HG03097 (cell line): ENCODE measurements around the gene TRIM17.
"Not testable (repeated sequence)": the region's sequence is repeated elsewhere in the genome, so short reads cannot be mapped to it uniquely, and the experiment has no call there.

Experiments
- ATAC-seq: cut with Tn5 transposase; IDR thresholded peaks from one replicate; pipeline ENCODE4 v1.9.1; 2021; ENCODE audit not compliant: unreplicated experiment, low FRiP score

TRIM17 gene

GRCh38 chr1:228452194-228453021 is 35.7 kb upstream of the TRIM17 start:
- no peak for ATAC-seq

DNA sequence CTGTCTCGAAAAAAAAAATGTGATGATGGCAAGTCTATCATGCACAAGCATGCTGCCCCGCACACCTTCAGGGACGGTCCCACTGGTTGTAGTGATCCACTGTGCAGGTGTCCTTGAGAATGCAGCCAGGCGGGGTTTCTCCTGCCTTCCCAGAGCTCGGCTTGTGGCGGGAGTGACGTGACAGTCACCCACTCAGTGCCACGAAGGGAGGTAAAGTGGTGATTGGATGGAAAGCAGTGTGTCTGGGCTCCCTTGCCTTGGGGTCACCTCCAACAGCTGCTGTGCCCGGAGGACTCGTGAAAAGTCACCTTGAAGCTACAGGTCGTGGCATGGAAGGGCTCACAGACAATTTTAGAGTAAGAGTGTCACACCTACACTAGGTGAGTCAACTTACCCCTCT is 33.5 kb upstream of the TRIM17 start:
- ATAC-seq: no peak

DNA sequence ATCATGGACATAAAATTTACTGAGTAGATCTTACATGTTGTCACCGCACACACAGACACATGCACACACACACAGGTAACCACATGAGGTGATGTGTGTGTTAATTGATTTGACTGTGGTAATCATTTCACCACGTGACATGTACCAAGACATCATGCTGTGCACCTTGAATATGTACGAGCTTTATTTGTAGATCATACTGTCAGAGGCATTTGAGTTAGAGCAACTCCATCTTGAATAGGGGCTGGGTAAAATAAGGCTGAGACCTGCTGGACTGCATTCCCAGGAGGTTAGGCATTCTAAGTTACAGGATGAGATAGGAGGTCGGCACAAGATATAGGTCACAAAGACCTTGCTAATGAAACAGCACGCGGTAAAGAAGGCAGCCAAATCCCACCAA is 31.7 kb upstream of the TRIM17 start:
- no peak for ATAC-seq

DNA sequence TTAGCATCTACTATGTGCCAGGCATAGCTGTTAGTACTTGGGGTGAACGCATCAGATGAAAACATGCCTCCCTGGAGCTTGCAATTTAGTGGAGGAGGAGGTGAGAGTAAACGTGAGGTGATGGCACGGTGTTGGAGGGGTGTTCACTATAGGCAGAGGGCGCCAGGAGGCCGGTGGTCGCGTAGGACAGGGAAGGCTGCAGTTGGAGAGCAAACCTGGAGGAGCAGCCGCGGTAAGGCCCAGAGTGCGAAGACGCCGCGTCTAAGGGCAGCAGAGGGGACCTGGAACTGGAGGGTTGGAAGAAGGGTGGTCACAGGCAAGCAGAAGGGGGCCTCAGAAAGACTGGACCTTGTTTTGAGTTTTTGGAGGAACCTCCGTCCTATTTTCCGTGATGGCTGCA is 30.2 kb upstream of the TRIM17 start:
- ATAC-seq: no peak

- no peak for ATAC-seq
Observed at GRCh38 chr1:228445843-228446650, 29.4 kb upstream of the TRIM17 start.

DNA sequence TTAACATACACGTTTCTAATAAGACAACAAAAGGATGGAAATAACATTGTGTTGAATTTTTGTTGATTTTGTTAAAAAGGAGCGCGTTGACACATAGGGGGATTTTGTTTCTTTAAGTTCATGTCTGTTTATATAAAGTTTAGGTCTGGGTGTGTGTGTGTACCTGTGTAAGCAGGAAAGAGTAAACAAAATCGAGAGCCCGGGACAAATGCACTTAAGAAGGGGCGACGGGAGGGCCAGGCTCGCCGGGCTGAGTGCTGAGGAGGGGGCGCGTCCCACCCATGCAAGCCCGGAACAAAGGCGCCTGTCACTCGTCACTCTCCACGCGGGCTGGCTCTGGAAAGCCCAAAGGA is 28.8 kb upstream of the TRIM17 start:
- no peak for ATAC-seq

DNA sequence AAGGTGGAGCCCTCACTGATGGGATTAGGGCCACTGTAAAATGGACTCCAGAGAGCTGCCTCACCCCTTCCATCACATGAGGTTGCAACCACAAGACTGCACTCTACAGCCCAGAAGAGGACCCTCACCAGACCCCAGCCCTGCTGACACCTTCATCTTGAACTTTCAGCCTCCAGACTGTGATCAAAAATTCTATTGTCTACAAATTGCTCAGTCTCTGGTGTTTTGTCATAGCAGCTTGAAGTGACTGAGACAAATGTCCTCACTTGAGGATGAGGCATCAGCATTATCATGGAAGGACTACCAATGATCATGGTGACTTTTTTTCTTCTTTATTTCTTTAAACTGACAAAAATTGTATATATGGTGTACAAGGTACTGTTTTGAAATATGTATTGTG is 26.7 kb upstream of the TRIM17 start:
- ATAC-seq: no peak

GRCh38 chr1:228440761-228441500 is 24.3 kb upstream of the TRIM17 start:
- ATAC-seq: no peak

DNA sequence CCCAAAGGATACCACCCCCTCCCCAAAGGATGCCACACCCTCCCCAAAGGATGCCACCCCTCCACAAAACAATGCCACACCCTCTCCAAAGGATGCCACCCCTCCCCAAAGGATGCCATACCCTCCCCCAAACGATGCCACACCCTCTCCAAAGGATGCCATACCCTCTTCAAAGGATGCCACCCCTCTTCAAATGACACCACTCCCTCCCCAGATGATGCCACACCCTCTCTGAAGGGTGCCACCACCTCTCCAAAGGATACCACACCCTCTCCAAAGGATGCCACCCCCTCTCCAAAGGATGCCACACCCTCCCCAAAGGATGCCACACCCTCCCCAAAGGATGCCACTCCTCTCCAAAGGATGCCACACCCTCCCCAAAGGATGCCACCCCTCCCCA is 21.6 kb upstream of the TRIM17 start:
- ATAC-seq: no peak

- ATAC-seq: no peak
Observed at GRCh38 chr1:228437424-228437962, 20.8 kb upstream of the TRIM17 start.

GRCh38 chr1:228434689-228435088 is 18.0 kb upstream of the TRIM17 start:
- ATAC-seq: no peak

DNA sequence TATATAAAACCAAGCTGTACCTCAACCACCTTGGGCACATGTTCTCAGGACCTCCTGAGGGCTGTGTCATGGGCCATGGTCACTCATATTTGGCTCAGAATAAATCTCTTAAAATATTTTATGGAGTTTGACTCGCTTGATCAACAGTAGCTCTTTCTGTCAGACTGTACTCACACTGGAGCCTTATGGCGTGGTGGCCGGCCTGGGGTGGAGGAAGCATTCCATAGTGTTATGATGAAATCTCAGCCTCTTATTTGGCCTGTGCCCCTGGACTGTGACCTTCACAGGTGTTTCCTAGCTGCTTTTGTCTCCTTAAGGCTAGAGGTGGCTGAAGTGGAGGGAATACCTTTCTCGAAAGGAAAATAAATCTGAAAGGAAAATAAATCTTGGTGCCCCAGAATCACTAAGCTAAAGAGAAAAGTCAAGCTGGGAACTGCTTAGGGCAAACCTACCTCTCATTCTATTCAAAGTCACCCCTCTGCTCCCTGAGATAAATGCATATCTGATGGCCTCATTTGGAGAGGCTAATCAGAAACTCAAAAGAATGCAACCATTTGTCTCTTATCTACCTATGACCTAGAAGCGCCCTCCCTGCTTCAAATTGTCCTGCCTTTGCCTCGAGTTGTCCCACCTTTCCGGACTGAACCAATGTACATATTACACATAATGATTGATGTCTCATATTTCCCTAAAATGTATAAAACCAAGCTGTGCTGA is 16.8 kb upstream of the TRIM17 start:
- ATAC-seq: not testable (repeated sequence)

GRCh38 chr1:228430243-228430642 is 13.6 kb upstream of the TRIM17 start:
- ATAC-seq: no peak

DNA sequence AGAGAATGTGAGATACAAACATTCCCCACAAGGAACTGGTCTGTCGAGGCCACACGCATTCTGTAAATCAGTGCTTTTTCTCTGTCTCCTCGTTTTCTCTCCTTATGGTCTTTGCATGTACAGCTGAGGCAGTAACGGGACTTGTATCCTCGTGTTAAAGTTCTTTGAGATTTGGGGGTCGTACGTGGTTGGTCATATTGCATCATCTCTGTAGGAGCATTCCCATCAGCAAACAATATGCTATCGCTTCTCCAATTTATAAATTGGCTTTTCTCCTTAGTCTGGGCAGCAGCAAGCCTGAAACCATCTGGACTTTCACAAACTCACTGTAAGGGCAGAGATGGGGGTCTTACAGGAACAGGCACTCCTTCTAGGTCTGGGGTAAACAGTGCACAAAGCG is 13.0 kb upstream of the TRIM17 start:
- ATAC-seq: no peak

GRCh38 chr1:228429007-228429406 is 12.3 kb upstream of the TRIM17 start:
- no peak for ATAC-seq

DNA sequence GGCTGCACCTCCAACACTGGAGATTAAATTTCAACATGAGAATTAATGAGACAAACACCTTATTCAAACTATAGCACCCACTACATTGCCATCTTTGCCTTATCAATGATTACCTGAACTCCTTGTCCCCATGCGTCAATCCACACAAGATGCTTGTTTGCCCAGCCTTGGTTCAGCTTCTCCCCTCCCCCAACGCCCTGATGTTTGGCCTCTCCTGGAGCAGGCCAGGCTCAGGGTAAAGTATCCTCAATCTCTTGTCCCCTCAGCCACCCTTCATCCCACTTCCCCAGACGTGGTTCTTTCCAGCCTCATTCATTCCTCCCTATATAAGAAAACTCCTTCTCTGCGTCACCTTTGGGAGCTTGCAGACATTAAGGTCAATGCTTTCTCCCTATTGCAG is 11.8 kb upstream of the TRIM17 start:
- no peak for ATAC-seq

DNA sequence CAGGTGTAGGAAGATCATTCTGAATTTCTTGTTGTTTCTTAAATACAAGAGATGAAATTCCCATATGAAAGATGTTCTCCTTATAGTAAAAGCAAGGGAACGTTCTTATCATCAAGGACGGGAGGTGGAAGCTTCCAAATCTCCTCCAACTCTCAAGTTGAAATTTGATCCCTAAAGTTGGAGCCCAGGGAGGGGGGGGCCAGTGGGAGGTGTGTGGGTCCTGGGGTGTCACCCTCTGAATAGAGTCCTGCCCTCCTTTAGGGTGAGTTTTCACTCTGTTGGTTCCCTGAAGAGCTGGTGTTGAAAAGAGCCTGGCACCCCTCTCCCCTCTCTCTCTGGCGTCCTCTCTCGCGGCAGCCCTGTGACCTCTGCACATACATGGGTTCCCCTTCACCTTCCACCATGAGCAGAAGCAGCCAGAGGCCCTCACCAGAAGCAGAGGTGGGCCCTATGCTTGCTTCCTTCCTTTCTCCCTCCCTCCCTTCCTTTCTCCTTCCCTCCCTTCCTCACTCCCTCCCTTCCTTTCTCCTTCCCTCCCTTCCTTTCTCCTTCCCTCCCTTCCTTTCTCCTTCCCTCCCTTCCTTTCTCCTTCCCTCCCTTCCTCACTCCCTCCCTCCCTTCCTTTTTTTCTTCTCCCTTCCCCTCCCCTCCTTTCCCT is 10.0 kb upstream of the TRIM17 start:
- ATAC-seq: no peak

- ATAC-seq: no peak
Observed at GRCh38 chr1:228424685-228425660, 8.3 kb upstream of the TRIM17 start.
